HG02870 (cell line): ENCODE results near the gene CRABP1.
"Not testable (repeated sequence)": the region's sequence is repeated elsewhere in the genome, so short reads cannot be mapped to it uniquely, and the experiment has no call there.

Experiments
- ATAC-seq: cut with Tn5 transposase; IDR thresholded peaks from one replicate; pipeline ENCODE4 v1.9.1; 2021; ENCODE audit warnings: mild to moderate bottlenecking, moderate library complexity; ENCODE audit not compliant: unreplicated experiment

Gene CRABP1

DNA sequence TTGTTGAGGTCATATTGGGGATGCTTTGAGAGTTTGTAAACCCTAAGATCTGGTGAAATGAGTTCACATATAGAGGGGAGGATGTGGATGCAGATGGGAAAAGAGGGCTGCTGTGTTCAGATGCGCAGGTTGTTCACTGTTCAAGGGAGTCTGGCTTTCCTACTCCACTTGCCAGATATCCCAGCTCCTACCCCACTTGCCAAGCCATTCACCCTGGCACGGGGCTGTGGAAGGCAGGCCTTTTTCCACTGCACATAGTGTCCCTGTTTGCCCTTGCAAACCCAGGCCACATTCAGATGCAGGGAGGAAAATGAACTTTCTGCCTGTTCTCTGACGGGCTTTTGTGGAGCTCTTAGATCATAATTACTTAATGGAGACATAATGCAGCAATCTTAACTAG is 29.0 kb downstream of the CRABP1 start:
- no peak for ATAC-seq

DNA sequence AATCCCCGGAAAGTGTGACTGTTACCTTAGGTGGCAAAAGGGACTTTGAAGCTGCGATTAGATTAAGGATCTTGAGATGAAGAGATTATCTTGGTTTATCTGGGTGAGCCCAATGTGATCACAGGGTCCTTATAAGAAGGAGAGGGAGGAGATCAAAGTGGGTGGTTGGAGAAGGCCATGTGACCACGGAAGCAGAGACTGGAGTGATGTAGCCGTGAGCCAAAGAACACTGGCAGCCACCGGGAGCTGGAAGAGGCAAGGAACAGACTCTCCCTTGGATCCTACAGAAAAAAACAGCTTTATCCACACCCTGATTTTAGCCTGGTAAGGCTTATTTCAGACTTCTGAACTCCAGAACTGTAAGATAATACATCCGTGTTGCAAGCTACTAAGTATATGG is 29.9 kb downstream of the CRABP1 start:
- ATAC-seq = no peak

DNA sequence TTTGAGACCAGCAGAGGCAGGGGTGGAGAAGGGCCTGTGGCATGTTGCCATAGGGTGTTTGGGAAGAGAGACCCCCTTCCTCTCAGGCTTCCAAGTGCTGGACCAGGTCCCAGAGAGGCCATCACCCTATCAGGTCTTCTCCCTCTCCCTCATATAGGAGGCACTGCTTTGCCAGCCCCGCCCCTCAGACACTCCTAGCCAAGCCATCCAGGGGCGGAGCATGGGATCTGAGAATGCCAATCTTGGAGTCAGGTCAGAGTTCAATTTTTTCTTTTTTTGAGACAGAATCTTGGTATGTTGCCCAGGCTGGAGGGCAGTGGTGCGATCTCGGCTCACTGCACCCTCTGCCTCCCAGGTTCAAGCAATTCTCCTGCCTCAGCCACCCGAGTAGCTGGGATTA is 32.7 kb downstream of the CRABP1 start:
- no peak for ATAC-seq

DNA sequence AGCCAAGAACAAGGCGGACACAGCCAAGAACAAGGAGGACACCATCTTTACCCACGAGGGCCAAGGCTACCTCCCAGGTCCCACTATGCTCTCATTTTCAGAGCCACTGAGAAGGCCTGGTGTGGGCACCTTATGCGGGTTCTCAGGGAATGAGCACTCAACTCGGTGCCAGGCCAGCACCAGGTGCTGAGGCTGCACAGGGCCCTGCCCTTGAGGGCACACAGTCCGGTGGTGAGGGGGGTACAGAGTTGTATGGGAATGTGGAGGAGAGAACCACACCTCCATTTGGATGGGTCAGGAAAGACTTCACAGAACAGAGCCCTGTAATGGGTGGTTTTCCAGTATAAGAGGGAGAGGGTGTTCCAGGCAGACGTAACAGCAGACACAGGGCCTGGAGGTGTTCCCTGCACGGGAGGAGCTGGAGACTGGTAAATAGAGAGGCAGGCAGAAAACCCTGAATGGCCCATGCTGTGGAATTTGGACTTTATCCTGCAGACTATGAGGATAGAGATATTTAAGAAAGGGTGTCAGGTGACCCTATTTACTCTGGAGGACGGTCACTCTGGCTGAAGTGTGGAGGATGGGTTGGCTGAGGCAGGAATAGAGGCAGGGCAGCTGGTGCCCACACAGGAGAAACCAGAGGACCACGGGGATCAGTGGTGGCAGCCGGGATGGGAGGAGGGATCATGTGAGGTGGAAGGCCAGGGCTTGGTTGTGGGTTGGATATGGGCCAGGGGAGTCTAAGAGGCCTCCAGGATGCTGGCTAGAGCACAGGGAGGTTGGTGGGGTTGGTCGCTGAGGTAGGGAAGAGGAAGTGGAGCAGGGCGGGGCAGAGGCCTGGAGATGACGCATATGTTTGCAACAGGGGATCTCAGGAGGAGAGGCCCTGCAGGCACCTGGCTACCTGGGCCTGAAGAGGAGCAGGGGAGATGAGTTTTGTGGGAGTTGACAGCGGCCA is 34.6 kb downstream of the CRABP1 start:
- no peak for ATAC-seq

DNA sequence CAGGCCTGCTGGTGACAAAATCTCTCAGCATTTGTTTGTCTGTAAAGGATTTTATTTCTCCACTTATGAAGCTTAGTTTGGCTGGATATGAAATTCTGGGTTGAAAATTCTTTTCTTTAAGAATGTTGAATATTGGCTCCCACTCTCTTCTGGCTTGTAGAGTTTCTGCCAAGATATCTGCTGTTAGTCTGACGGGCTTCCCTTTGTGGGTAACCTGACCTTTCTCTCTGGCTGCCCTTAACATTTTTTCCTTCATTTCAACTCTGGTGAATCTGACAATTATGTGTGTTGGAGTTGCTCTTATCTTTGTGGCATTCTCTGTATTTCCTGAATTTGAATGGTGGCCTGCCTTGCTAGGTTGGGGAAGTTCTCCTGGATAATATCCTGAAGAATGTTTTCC is 40.0 kb downstream of the CRABP1 start:
- not testable (repeated sequence) for ATAC-seq

DNA sequence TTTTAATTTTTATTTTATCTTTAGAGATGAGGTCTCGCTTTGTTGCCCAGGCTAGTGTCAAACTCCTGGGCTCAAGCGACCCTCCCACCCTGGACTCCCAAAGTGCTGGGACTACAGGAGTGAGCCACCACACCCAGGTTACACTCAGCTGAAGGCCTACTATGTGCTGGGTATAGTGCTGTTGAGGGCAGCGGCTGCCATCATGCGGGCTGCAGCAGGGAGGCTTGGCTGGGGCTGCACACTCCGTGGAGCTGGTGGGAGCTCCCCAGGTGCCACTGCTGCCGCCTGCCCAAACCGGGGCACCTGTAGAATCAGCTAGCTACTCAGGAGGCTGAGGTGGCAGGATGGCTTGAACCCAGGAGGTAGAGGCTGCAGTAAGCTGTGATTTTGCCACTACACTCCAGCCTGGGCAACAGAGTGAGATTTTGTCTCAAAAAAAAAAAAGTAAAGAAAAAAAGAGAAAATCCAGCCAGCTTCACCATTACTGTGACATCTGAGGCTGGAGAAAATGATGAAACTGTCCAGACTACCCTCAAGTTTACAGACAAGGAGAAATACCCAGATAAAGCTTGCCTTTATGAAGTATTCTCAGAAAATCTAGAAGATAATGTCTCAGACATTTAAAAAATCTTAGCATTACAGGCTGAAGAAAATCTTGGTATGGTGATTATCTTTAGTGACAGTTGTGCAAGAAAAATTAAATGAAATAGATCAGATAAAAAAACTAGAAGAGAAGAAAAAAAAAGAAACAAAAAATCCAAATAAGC is 42.1 kb downstream of the CRABP1 start:
- no peak for ATAC-seq

DNA sequence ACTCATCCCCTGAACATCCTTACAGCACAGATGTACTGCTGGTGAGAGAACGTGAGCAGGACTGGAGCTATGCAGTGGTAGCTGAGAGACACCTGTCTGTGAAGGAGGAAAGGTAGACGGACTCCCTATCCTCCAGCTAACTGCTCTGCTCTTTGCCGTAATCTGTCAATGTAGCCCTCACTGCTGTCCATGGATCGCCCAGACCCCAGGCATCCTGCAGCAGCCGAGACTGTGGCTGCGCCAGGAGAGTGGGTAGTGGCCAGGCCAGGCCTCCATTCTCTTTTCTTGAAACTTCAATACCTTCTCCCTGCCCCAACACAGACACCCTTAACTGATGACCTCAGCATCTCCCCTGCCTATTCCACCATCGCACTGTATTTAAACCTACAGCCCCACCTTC is 44.5 kb downstream of the CRABP1 start:
- ATAC-seq = no peak

DNA sequence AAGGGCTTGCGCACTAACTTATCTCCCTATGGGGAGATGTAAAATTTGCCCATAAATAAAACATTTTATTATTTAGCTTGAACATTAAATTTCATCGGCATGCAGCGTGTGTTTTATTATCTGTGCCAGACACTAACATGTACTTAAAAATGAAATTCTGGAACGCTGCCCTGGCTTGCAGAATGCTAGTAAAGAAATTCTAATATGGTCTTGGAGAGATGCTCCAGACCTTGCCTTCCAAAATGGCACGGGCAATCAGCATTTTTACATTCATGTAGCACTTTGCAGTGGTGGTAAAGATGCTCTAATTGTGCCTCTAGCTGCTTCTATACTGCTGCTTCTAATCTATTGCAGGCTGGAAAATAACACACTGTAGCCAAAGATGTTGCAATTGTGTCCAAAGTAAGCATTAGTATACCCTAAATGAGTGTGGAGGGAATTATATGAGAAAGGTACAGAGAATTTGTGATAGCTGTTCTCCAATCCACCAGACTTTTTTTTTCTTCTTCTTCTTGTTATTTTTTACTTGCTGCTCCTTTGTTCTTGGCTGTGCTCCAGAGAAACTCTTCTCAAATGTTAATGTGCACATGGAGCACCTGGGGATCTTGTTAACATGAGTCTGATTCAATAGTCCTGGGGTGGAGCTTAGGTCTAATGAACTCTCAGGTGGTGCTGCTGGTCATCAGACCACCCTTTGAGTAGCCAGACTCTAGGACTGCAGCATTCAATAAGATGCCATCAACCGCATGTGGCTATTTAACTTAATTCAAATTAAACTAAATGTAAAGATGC is 47.3 kb downstream of the CRABP1 start:
- no peak for ATAC-seq

DNA sequence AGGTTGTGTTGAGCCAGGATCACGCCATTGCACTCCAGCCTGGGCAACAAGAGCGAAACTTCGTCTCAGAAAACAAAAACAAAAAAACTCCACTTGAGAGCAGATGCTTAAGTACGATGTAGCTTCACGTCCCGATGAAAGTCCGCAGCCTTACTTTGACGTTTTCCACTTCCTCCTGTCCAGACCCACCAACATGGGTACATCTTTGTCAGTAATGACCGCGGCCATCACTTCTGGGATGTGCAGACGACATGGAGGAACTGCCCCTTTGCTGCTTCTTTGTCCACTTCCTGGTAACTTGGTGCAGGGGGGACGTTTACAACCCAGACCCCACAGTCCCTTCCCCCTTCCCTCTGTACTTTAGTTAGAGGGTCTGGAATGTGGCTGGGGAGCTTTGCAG is 48.7 kb downstream of the CRABP1 start:
- no peak for ATAC-seq

DNA sequence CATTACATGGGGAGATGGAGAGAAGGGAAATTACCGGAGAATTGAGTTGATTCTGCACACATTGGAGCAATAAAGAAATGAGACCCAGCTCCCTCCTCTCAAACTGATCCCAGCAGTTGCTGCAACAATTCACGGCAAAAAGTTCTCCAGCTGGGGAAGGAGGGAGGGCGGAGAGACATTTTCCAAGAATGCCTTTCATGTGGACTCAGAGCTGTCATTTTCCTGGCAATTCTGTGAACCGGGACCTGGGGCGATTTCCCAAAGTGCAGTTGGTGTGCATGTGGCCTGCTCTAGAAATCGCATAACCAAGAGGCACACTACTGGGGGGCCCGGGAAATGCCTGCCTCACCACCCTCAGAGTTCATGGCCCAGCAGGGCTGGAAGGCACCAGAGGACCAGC is 49.2 kb downstream of the CRABP1 start:
- ATAC-seq = no peak

DNA sequence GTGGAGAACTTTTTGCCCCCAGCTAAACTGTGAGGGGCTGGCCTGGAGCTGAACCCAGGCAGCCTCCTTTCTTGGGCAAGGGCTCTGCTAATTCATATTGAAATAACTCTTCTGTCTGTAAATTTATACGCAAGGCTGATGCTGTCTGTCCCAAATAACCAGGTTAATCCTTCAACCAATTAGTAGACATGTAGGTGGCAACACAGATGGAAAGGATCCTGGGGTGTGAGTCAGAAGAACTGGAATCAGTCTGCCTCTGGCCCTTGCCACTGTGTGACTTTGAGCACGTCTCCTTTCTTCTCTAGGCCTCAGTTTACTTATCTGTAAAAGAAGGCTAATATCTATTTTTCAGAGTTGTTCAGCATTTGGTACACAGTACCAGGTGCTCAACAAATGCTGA is 49.6 kb downstream of the CRABP1 start:
- no peak for ATAC-seq

DNA sequence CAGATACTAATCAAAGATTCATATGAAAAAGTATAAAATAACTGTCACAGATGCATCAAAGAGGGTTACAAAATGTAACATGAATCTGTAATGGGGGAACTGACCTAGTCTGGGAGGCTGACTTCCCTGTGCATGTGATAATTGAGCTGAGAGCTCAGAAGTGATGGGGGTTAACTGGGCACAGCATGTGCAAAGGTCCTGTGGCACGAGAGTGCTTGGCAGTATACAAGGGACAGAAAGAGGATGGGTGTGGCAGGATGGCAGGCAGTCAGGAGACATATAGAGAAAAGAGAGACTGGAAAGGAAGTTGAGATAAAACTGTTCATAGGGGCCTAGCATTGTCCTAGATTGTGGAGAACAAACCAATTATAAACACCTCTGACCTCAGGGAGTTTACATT is 50.1 kb downstream of the CRABP1 start:
- ATAC-seq = no peak

DNA sequence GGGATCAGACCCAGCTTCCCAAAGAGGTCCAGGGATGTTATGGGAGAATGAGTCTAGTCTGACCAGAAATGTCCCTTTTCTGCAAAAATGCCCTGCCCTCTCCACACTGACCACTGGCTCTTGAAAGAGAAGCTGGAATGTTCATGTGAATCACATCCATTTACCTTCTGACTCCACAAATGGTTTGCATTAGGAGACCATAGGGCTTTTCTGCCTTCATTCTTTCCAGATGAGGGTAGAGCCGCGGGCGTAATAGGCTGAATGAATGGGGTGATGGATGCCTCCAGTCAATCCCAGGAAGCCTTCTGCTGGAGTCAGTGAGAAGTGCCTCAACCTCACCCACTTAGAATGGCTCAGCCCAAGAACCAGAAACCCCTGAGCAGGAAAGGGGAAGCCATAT is 50.7 kb downstream of the CRABP1 start:
- no peak for ATAC-seq

DNA sequence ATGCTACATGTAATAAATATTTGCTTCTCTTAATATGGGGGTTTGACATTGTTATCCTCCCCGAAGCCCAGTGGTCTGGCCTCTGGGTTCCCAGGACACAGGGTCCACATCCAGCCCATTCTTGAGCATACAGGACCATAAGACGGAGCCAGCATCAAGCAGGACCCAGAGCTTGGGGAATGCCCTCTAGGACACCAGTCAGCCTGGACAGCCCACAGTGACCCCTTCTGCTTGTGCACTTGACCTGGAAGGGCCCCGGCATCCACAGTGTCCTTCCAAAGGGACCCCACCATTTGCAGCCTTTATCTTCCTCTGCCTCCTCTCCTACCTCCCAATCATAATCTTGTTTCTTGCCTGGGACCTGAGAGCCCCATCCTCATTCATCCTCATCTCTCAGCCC is 51.6 kb downstream of the CRABP1 start:
- no peak for ATAC-seq

DNA sequence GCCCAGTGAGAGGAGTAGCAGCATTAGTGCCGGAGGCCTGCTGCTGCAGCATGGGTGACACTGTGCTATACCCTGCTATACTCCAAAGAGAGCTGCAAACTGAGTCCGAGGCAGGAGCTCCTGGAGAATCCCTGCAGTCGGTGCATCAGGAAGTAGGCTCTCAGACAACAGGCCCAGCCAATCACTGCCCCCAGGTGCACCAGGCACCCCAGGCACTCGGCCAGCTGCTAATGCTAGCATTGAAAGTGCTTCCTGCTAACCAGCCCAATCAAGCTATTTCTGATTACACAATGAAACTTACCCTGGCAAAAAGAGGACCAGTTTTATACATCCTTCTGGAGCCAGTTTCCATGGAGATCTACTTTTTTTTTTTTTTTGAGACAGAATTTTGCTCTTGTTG is 52.3 kb downstream of the CRABP1 start:
- ATAC-seq = no peak

DNA sequence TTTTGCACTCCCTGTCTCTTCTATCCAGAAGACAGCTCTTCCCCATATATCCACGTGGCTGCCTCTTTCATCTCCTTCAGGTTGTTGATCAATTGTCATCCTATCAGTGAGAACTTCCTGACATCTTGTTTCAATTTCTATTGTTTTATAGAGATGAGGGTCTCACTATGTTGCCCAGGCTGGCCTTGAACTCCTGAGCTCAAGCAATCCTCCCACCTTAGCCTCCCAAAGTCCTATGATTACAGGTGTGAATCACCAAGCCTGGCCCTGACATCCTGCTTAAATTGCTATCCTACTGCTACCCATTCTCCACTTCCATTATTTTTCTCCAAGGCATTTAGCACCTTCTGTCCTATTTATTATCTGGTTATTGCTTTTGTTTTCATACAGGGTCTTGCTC is 53.0 kb downstream of the CRABP1 start:
- ATAC-seq = no peak

DNA sequence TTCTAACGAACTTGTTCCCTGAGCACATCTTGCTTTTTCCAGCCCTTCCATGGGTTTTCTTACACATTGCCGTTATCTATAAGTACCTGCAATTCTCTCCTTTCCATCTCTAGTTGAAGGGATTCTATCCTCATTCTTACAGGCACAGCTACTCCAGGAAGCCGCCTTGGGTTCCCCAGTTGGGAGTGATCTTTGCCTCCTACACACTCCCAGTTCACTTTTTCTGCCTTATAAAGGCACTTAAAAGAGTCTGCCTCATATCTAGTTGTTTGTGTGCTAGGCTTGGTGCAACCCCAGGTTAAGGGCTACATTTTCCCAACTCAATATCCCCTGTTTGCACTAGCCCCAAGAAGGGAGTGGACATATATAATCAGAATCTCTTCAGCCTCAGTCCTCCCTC is 53.9 kb downstream of the CRABP1 start:
- ATAC-seq = no peak

DNA sequence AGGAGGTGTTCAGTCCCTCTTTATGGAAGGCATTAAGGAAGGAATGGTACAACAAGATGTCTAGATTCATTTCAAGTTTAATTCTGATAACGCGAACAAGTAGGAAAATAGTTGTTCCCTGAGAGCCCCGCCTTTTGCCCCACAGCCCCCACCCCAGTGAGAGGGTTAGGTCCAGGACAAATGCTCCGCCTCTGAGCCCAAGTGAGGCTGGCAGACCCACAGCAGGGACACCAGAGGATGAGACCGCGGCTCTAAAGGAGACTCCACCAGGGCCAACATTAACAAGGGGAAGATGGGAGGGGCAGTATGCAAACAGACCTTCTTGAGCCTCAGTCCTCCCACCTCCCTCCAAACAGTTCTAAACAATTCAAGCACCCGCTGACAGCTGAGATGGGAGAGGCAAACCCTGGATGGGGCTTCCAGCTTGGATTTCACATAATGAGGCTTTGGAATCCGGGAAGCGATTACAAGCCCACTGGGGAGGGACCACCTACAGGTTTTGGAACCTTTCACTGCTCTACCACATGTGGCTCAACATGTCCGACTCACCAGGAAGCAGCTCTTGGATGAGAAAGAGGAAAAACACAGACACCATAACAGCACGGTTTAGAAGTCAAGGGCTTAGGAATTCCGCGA is 54.9 kb downstream of the CRABP1 start:
- ATAC-seq = no peak

DNA sequence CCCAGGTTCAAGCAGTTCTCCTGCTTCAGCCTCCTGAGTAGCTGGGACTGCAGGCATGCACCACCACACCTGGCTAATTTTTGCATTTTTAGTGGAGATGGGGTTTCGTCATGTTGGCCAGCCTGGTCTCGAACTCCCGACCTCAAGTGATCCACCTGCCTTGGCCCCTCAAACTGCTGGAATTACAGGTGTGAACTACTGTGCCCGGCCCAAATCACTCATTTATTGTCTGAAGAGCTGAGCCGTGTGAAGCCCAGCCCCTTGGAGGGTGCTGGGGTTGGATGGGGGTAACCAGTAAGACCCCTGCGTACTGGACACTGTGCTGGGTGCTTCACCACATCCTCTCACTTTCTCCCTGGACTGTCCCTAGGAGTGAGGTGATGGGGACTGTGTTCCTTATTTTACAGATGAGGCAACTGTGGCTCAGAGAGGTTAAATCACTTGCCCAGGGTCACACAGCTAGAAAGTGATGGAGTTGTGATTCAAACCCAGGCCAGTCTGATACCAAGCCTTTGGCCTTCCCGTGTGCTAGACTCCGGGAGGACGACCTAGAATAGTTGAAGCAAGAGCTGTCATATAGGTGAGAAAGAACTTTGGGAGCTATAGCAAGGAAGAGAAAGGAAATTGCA is 56.1 kb downstream of the CRABP1 start:
- ATAC-seq = no peak

DNA sequence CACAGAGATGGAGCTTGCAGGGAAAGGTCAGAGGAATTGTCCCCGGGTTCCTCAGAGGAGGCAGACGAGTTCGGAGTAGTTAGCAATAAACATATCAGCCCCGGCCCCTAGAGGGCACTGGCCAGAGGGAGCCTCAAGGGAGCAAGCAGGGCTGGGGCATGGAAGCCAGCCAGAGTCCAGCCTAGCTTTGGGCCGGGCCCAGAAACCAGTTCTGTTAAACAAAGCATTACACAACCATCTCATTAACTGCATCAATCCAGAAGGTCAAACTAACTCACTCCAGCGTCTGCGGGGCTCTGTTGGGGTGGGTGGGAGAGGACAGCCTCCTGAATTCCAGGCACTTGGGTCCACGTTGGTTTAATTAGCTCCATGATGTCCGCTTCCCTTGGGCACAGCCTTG is 56.8 kb downstream of the CRABP1 start:
- ATAC-seq = no peak
